Frontal cortex (tissue), 4 donors: Measurements from ENCODE around the gene HSPD1. TPM values are rescaled to one million over a fixed set of nuclear protein-coding genes. Genes with fewer than 3 reads are reported as not detected.

Experiments used
- DNase-seq, 2 donors: peaks; one replicate each; pipeline ENCODE4 v3.0.0; 2012; ENCODE audit warnings: low spot score in 2 of 2
- FAIRE-seq: peaks from 2 replicates; lab custom pipeline; 2012; peaks lifted over from hg19 to GRCh38; lab: Jason Lieb, UNC
- small RNA-seq: library from RNA; depleted of rRNA; stranded (forward); fragments of <200 nt; gene quantifications from one replicate; pipeline ENCODE3, GENCODE V24; 2014
- total RNA-seq: library from RNA; depleted of rRNA; stranded (reverse); fragments of >200 nt; gene quantifications from one replicate; pipeline ENCODE4 v1.2.3, GENCODE V29; 2014
- donor health status: control.
- donor health status: control.
- donor health status: control.

Gene HSPD1
- total RNA-seq, 1 donor from 2014 or later = 157 TPM

DNA sequence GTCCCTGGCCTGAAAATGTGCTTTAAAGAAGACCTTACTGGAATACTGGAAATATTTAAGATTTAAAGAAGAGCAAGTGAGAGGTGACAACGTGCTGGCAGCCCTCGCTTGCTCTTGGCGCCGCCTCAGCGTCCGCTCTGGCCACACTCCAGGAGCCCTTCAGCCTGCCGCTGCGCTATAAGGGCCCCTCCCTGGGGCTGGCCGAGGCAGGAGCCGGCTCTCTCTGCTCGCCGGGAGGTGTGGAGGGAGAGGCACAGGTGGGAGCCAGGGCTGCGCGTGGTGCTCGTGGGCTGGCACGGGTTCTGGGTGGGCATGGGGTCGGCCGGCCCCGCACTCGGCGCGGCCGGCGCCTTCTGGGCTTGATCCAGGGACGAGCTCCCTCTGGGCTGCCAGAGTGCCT is 49.2 kb downstream of the HSPD1 start:
- no peak for DNase-seq
- no peak for FAIRE-seq

DNA sequence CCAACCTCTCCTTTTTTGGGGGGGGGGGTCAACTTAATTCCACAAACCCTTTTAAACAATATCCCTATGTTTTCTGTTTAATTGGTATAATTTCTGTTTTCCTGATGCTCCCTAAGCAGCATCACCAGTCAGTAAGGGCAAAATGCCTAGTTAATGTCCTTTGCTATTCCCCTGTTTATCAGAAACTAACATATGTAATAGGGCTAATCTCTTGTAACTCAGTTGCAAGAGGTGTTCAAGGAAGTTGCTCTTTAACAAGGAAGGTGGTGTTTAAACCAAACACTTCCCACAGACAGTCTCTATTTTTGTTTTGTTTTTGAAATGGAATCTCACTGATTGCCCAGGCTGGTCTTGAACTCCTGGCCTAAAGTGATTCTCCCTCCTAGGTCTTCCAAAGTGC is 52.8 kb downstream of the HSPD1 start:
- DNase-seq = no peak
- FAIRE-seq = no peak

DNA sequence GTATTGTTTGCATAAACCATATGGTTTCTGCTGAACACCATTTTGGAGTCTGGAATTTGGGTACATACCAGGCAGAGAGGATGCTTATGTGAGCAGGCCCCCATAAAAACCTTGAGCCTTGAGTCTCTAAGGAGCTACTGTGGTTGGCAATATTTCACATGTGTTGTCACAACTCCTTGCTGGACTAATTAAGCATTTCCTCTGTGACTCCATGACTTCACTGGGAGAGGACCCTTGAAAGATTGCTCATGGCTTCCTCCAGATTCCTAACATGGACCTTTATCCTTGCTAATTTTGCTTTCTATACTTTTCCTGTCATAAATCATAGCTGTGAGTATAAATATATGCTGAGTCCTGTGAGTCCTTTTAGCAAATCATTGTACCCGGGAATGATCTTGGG is 53.9 kb downstream of the HSPD1 start:
- no peak for FAIRE-seq

DNA sequence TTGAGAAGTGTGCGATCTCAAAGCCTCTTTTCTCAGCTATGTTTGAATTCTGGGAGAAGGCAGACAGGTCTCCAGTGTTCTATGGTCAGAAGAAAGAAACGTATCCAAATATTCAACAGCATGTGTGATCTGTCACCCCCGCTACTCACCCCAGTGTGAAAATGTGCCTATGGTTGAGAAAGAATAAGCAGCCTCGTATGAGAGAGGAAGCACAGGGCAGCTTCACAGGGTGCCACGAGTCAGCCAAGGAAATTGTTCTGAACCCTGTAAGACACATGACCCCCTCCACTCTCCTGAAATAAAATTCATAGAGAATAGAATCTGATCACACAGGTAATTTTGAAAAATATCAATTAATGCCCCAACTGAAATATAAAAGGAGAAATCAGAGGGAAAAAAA is 56.8 kb downstream of the HSPD1 start:
- no peak for DNase-seq
- FAIRE-seq = no peak

More for the DNA sequence above, 53.9 kb downstream of the HSPD1 start:
- no peak for DNase-seq

DNA sequence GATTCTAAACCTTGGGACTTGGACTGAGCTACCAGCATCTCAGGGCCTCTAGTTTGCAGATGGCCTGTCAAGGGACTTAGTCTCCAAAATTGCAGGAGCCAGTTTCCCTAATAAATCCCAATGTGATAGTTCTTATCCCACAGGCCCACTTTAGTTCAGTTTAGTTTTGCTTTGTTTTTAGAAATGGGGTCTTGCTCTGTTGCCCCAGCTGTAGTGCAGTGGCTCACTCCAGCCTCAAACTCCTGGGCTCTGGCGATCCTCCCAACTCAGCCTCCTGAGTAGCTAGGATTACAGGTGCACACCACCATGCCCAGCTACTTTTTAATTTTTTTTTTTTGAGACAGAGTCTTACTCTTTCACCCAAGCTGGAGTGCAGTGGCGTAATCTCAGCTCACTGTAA is 62.3 kb downstream of the HSPD1 start:
- DNase-seq = no peak
- FAIRE-seq = no peak

Small RNA genes within 50 kb of the gene (small RNA-seq; reads per million reads assigned to genes)
- gene AC020550.1 (not detected), gene RNU6-1029P (not detected)

Other genes with a start within 250 kb of the HSPD1 start
- gene ANKRD44, start 189.1 kb downstream of the HSPD1 start, total RNA-seq = 101 TPM
- 250 TPM for gene SF3B1, start 64.8 kb downstream of the HSPD1 start, total RNA-seq
- gene COQ10B, start 46.3 kb downstream of the HSPD1 start, total RNA-seq = 35.9 TPM
- 62.8 TPM for gene HSPE1, start 539 bp upstream of the HSPD1 start, total RNA-seq
- gene MOB4, start 16.2 kb upstream of the HSPD1 start, total RNA-seq = 88.9 TPM
- 22.8 TPM for gene RFTN2, start 175.7 kb upstream of the HSPD1 start, total RNA-seq
- 9.8 TPM for gene MARS2, start 205.5 kb upstream of the HSPD1 start, total RNA-seq